Ascending aorta (tissue), 2 donors: ENCODE results near the gene ASB5. TPM values are rescaled to one million over a fixed set of nuclear protein-coding genes. Genes with fewer than 3 reads are reported as not detected.
A peak's percentile ranks its signal among the peaks of the same experiment; 100 is the strongest.

Experiments used
- DNase-seq, 2 donors: peaks; one replicate each; pipeline ENCODE4 v3.0.0-alpha.2; 2019; ENCODE audit warnings: low spot score in 2 of 2
- H3K27ac ChIP-seq, 2 donors: fragments of 200-600 bp; sonication (generic); one replicate each; pipeline ENCODE4 v1.5.1; 2016 to 2017; ENCODE audit warnings: mild to moderate bottlenecking in 1 of 2
- H3K27me3 ChIP-seq: fragments of 200-600 bp; sonication (generic); one replicate; pipeline ENCODE4 v1.5.1; 2017
- H3K36me3 ChIP-seq, 2 donors: fragments of 200-600 bp; sonication (generic); one replicate each; pipeline ENCODE4 v1.5.1; 2016
- H3K4me1 ChIP-seq, 2 donors: fragments of 200-600 bp; sonication (generic); one replicate each; pipeline ENCODE4 v1.5.1; 2016 to 2017; ENCODE audit warnings: mild to moderate bottlenecking in 1 of 2
- H3K4me3 ChIP-seq, 2 donors: fragments of 200-600 bp; sonication (generic); one replicate each; pipeline ENCODE4 v1.5.1; 2016 to 2017; ENCODE audit warnings: mild to moderate bottlenecking in 1 of 2
- H3K9me3 ChIP-seq, 2 donors: fragments of 200-600 bp; sonication (generic); one replicate each; pipeline ENCODE4 v1.5.1; 2016
- CTCF ChIP-seq, 3 experiments: fragments of 200-600 bp in 2 of 3; fragments of 450-650 bp in 1 of 3; sonication (generic) in 2 of 3; IDR thresholded peaks; one replicate each; pipeline ENCODE4 v1.5.1; 2016 to 2019; ENCODE audit warnings: antibody characterized with exemption in 3 of 3, mild to moderate bottlenecking in 1 of 3, moderate library complexity in 1 of 3
- intact Hi-C: fragments of 100-400 bp; cut with DNase I; formaldehyde crosslinking; loops from one replicate; pipeline ENCODE4 v1.15.1; 2023
- total RNA-seq: library from RNA; depleted of rRNA; stranded (reverse); fragments of >200 nt; gene quantifications from one replicate; pipeline ENCODE4 v1.1.0, GENCODE V29; 2016

The ASB5 gene
- total RNA-seq, 1 donor from 2014 or later, result not detected

- H3K4me3 ChIP-seq, result no peak overlapping the region
- H3K9me3 ChIP-seq, result peaks cover 7 to 27% of the 10 kb centered on the region in 2 donors
- no peaks in the 10 kb centered on the region for H3K27me3 ChIP-seq
- no peak for TF ChIP-seq CTCF (IDR thresholded peaks at IDR 0.05)
- H3K36me3 ChIP-seq, result no peaks in the 10 kb centered on the region
- H3K27ac ChIP-seq, result peak overlapping the region; percentile 78 to 85
- intact Hi-C loops, result loop anchor here (2.0 kb wide), 3 partner anchors 44 to 80 kb away; partner anchors contain the start of genes SPATA4 and SPCS3
- no peaks in the 10 kb centered on the region for H3K4me1 ChIP-seq
- no peak for DNase-seq
Observed at GRCh38 chr4:176238826-176239225, 30.2 kb downstream of the ASB5 start.

GRCh38 chr4:176238157-176238610 lies 30.8 kb downstream of the ASB5 start:
- Histone ChIP-seq H3K4me3 (no peak overlapping the region), H3K27ac (peak overlapping the region; percentile 78 to 85), H3K27me3 (no peaks in the 10 kb centered on the region), H3K36me3 (no peaks in the 10 kb centered on the region), H3K9me3 (peaks cover 7 to 27% of the 10 kb centered on the region in 2 donors), H3K4me1 (no peaks in the 10 kb centered on the region)
- intact Hi-C loops, result loop anchor here (2.0 kb wide), 3 partner anchors 43 to 81 kb away; partner anchors contain the start of genes SPATA4 and SPCS3
- TF ChIP-seq CTCF (IDR thresholded peaks at IDR 0.05), result no peak
- DNase-seq, result no peak

- no peaks in the 10 kb centered on the region for H3K36me3 ChIP-seq
- TF ChIP-seq CTCF (IDR thresholded peaks at IDR 0.05), result no peak
- H3K27ac ChIP-seq, result peak overlapping the region in 1 of 2 donors; percentile 78
- DNase-seq, result no peak
- H3K4me1 ChIP-seq, result no peaks in the 10 kb centered on the region
- intact Hi-C loops, result no loop called here
- peaks cover 7 to 27% of the 10 kb centered on the region in 2 donors for H3K9me3 ChIP-seq
- no peaks in the 10 kb centered on the region for H3K27me3 ChIP-seq
- H3K4me3 ChIP-seq, result no peak overlapping the region
Observed at GRCh38 chr4:176236946-176237345, 32.1 kb downstream of the ASB5 start.

- Histone ChIP-seq H3K36me3 (no peaks in the 10 kb centered on the region), H3K27ac (no peak overlapping the region), H3K9me3 (peaks cover 0 to 5% of the 10 kb centered on the region in 2 donors), H3K4me3 (no peak overlapping the region), H3K4me1 (no peaks in the 10 kb centered on the region), H3K27me3 (no peaks in the 10 kb centered on the region)
- no peak for TF ChIP-seq CTCF (IDR thresholded peaks at IDR 0.05)
- DNase-seq, result no peak
- intact Hi-C loops, result no loop called here
Observed at GRCh38 chr4:176230836-176231235, 38.2 kb downstream of the ASB5 start.

GRCh38 chr4:176229645-176230044 lies 39.4 kb downstream of the ASB5 start:
- intact Hi-C loops, result no loop called here
- Histone ChIP-seq H3K27me3 (no peaks in the 10 kb centered on the region), H3K9me3 (no peaks in the 10 kb centered on the region), H3K36me3 (no peaks in the 10 kb centered on the region), H3K27ac (no peak overlapping the region), H3K4me1 (no peaks in the 10 kb centered on the region), H3K4me3 (no peak overlapping the region)
- TF ChIP-seq CTCF (IDR thresholded peaks at IDR 0.05), result no peak
- no peak for DNase-seq

- no peak for DNase-seq
- intact Hi-C loops, result no loop called here
- no peaks in the 10 kb centered on the region for H3K4me1 ChIP-seq
- no peaks in the 10 kb centered on the region for H3K36me3 ChIP-seq
- no peaks in the 10 kb centered on the region for H3K27me3 ChIP-seq
- H3K9me3 ChIP-seq, result no peaks in the 10 kb centered on the region
- no peak overlapping the region for H3K27ac ChIP-seq
- no peak for TF ChIP-seq CTCF (IDR thresholded peaks at IDR 0.05)
- H3K4me3 ChIP-seq, result no peak overlapping the region
Observed at GRCh38 chr4:176226736-176227135, 42.3 kb downstream of the ASB5 start.
